Measurements from ENCODE around the gene TMEM63A.

DNA sequence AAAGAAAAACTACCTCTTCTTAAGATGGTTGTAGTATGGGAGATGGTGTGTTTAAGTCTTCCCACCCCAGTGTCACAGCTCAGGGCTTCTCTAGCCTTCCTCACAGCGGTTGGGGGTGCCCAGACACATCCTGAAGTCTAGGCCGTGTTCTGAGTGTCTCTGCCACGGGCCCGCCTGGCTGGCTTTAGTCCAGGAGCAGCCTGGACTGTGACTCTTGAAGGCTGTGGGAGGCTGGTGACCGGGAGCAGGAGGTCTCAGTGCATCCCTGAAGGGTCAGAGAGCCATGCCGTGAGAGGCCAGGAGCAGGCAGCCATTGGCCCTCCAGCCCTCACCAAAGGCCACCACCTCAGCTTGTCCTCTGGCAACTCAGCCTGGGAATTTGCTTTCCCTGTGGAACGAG is 67.8 kb downstream of the TMEM63A start:
- TF ChIP-seq, protein P1, sequence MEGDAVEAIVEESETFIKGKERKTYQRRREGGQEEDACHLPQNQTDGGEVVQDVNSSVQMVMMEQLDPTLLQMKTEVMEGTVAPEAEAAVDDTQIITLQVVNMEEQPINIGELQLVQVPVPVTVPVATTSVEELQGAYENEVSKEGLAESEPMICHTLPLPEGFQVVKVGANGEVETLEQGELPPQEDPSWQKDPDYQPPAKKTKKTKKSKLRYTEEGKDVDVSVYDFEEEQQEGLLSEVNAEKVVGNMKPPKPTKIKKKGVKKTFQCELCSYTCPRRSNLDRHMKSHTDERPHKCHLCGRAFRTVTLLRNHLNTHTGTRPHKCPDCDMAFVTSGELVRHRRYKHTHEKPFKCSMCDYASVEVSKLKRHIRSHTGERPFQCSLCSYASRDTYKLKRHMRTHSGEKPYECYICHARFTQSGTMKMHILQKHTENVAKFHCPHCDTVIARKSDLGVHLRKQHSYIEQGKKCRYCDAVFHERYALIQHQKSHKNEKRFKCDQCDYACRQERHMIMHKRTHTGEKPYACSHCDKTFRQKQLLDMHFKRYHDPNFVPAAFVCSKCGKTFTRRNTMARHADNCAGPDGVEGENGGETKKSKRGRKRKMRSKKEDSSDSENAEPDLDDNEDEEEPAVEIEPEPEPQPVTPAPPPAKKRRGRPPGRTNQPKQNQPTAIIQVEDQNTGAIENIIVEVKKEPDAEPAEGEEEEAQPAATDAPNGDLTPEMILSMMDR (IDR thresholded peaks at IDR 0.05; ENCODE audit: low read depth, low read length, poor library complexity, severe bottlenecking), result no peak
- TF ChIP-seq EZH2phosphoT487 (IDR thresholded peaks at IDR 0.05; ENCODE audit: borderline replicate concordance, low read length), result no peak

Data from DOHH2 (cell line).